ENCODE measurements around the gene STK35. TPM values are rescaled to one million over a fixed set of nuclear protein-coding genes. Genes with fewer than 3 reads are reported as not detected.

The STK35 gene
- total and polyA plus RNA-seq, 9 of the 15 experiments (the other 6 are each of a cell fraction or from before 2014, with no cell fraction given): 1.0 to 11.0 (median 6.3) TPM

- TF ChIP-seq FOXP1 (CRISPR knock-in tag; IDR thresholded peaks at IDR 0.05) (no peak; the same call in 1 of the 2 replicates), CEBPG (CRISPR knock-in tag; IDR thresholded peaks at IDR 0.05) (peak; percentile 8; the same call in 1 of the 2 replicates), CEBPG (tag; conservative IDR thresholded peaks at IDR 0.05 in 1 of 2, IDR thresholded peaks at IDR 0.05 in 1 of 2) (no peak), NUFIP1 (IDR thresholded peaks at IDR 0.05; ENCODE audit: partially characterized antibody) (no peak), RFX1 (IDR thresholded peaks at IDR 0.05) (peak; percentile 89), JUN (IDR thresholded peaks at IDR 0.05; ENCODE audit: borderline replicate concordance, low read depth, low read length) (no peak), JUN (CRISPR knock-in tag; IDR thresholded peaks at IDR 0.05; ENCODE audit: borderline replicate concordance) (peak; percentile 62; the same call in 1 of the 2 replicates), FOXP4 (CRISPR knock-in tag; IDR thresholded peaks at IDR 0.05; ENCODE audit: borderline replicate concordance) (0 out of 2 replicates have a peak, but pooled peaks have one; percentile 48), CBX3 (IDR thresholded peaks at IDR 0.05; ENCODE audit: borderline replicate concordance in 1 of 2, low read length in 2 of 2) (no peak), MTA3 (IDR thresholded peaks at IDR 0.05; ENCODE audit: borderline replicate concordance) (peak; percentile 97), CSDE1 (IDR thresholded peaks at IDR 0.05) (no peak), PHF8 (IDR thresholded peaks at IDR 0.05; ENCODE audit: borderline replicate concordance, low read length) (peak; percentile 59; the same call in 1 of the 2 replicates), SPI1 (IDR thresholded peaks at IDR 0.05; ENCODE audit: borderline replicate concordance, low read depth, low read length) (no peak), HOMEZ (CRISPR knock-in tag; IDR thresholded peaks at IDR 0.05) (no peak), TCF7 (IDR thresholded peaks at IDR 0.05; ENCODE audit: borderline replicate concordance) (no peak), CBX2 (IDR thresholded peaks at IDR 0.05; ENCODE audit: insufficient read depth, low read length, poor library complexity, severe bottlenecking) (no peak), HMGN3 (IDR thresholded peaks at IDR 0.05; ENCODE audit: borderline replicate concordance, extremely low read depth, insufficient read length, low read depth, low read length) (peak; percentile 37), POLR2AphosphoS2 (IDR thresholded peaks at IDR 0.05; ENCODE audit: low read length) (no peak)
- TF ChIP-seq, protein P1, sequence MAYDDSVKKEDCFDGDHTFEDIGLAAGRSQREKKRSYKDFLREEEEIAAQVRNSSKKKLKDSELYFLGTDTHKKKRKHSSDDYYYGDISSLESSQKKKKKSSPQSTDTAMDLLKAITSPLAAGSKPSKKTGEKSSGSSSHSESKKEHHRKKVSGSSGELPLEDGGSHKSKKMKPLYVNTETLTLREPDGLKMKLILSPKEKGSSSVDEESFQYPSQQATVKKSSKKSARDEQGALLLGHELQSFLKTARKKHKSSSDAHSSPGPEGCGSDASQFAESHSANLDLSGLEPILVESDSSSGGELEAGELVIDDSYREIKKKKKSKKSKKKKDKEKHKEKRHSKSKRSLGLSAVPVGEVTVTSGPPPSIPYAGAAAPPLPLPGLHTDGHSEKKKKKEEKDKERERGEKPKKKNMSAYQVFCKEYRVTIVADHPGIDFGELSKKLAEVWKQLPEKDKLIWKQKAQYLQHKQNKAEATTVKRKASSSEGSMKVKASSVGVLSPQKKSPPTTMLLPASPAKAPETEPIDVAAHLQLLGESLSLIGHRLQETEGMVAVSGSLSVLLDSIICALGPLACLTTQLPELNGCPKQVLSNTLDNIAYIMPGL (CRISPR knock-in tag; IDR thresholded peaks at IDR 0.05): no peak
- TF ChIP-seq, protein P2, sequence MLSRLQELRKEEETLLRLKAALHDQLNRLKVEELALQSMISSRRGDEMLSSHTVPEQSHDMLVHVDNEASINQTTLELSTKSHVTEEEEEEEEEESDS (CRISPR knock-in tag; IDR thresholded peaks at IDR 0.05): no peak
Observed at GRCh38 chr20:2102585-2103460, 1.2 kb downstream of the STK35 start (continued).
